Measurements from ENCODE around the gene NRROS.

DNA sequence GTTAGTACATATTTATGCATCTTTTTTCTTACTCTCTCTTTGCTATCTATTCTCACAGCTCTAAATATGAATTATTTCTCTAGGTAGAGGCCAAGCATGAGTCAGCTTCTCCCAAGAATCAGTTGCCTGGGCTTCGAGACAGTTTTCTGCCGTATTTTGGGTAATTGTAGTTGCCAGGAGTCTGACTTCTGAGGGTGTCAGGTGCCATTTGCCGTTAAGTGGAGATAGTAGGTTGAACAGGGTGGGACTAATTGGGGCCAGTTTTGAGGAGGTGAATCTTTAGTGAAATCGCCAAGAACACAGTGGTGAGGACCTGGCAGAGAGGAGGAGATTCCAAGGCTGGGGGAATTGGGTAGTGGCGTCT lies 7.8 kb upstream of the NRROS start:
- TF ChIP-seq YY1 (IDR thresholded peaks at IDR 0.05; ENCODE audit: insufficient read depth, insufficient read length) = no peak
- TF ChIP-seq ZNF274 (IDR thresholded peaks at IDR 0.05; ENCODE audit: low read depth, low read length) = no peak
- TF ChIP-seq SUZ12 (IDR thresholded peaks at IDR 0.05; ENCODE audit: extremely low read depth, insufficient read depth, insufficient read length) = no peak

All from NT2/D1 (cell line).